HCT116 (cell line): Measurements from ENCODE around the gene PKHD1. TPM values are rescaled to one million over a fixed set of nuclear protein-coding genes. Genes with fewer than 3 reads are reported as not detected.

Experiments
- ATAC-seq: fragments of 200-7000 bp; cut with Tn5 transposase; 2 replicates; pipeline ENCODE4 v1.9.1; 2020; ENCODE audit warnings: mild to moderate bottlenecking, moderate library complexity
- BruUV-seq: library from RNA; stranded (reverse); fragments of 400-500 nt; replicated peaks from 2 replicates; lab custom pipeline; 2021; lab: Mats Ljungman, UMichigan
- CTCF ChIA-PET: fragments of 300-600 bp; sonication (Branson Sonifier 250); formaldehyde crosslinking; loops from one replicate; lab custom pipeline; 2021; ENCODE audit warnings: antibody characterized with exemption; lab: Charles Lee
- POLR2A ChIA-PET: fragments of 300-600, 350-600 bp; sonication (Branson Sonifier 250); formaldehyde crosslinking; loops from one replicate; lab custom pipeline; 2021; ENCODE audit warnings: antibody characterized with exemption; lab: Charles Lee
- RAD21 ChIA-PET, 2 experiments: fragments of 300-600 bp; sonication (Branson Sonifier 250); formaldehyde crosslinking; loops; one replicate each; lab custom pipeline; 2023; ENCODE audit warnings: low total read pairs in 2 of 2; ENCODE audit not compliant: uncharacterized antibody in 2 of 2, unreplicated experiment in 2 of 2, low non-redundant PET in 1 of 2; lab: Charles Lee
- DNase-seq: peaks from one replicate; pipeline ENCODE4 v3.0.0-alpha.2; 2010; ENCODE audit warnings: low read depth, low spot score
- H2AFZ ChIP-seq: fragments of 200-600 bp; shearing (Covaris generic), sonication (generic); 2 replicates; pipeline ENCODE4 v1.6.1; 2017; ENCODE audit warnings: low read depth, mixed run types, mixed read lengths, antibody characterized with exemption, low read length; ENCODE audit not compliant: poor library complexity, severe bottlenecking
- H3K27ac ChIP-seq: 2 replicates; pipeline ENCODE4 v1.5.1; 2012; ENCODE audit warnings: low read depth, low read length
- H3K27me3 ChIP-seq: fragments of 200-600 bp; sonication (generic); 2 replicates; pipeline ENCODE4 v1.6.1; 2016; ENCODE audit warnings: mixed run types, low read length, mixed read lengths; ENCODE audit not compliant: insufficient read depth
- H3K36me3 ChIP-seq, 2 experiments: fragments of 200-500 bp in 1 of 2; fragments of 200-600 bp in 1 of 2; sonication (Bioruptor generic) in 1 of 2; sonication (generic) in 1 of 2; 2 replicates each; pipeline versions ENCODE4 v1.5.1 to v1.6.1; 2014 to 2016; ENCODE audit warnings: low read length in 2 of 2, inconsistent platforms in 1 of 2, mixed read lengths in 1 of 2, mixed run types in 1 of 2; ENCODE audit not compliant: insufficient read depth in 2 of 2, control insufficient read depth in 1 of 2
- H3K4me1 ChIP-seq, 2 experiments: fragments of 200-600 bp in 1 of 2; sonication (generic) in 1 of 2; 2 replicates each; pipeline versions ENCODE4 v1.5.1 to v1.6.1; 2012 to 2017; ENCODE audit warnings: low read length in 2 of 2, inconsistent platforms in 1 of 2, mild to moderate bottlenecking in 1 of 2, mixed read lengths in 1 of 2, mixed run types in 1 of 2, moderate library complexity in 1 of 2; ENCODE audit not compliant: insufficient read depth in 2 of 2, control insufficient read depth in 1 of 2
- H3K4me2 ChIP-seq: fragments of 200-600 bp; sonication (generic); 2 replicates; pipeline ENCODE4 v1.6.1; 2017; ENCODE audit warnings: mixed run types, low read length, mixed read lengths
- H3K4me3 ChIP-seq, 2 experiments: fragments of 200-600 bp in 1 of 2; sonication (generic) in 1 of 2; replicated peaks in 1 of 2; 2 replicates each; pipeline ENCODE4 v1.5.1; 2011 to 2016; ENCODE audit warnings: low read length in 2 of 2, control low read depth in 1 of 2, low read depth in 1 of 2, mild to moderate bottlenecking in 1 of 2, mixed read lengths in 1 of 2, mixed run types in 1 of 2
- H3K79me2 ChIP-seq: fragments of 200-600 bp; sonication (generic); 2 replicates; pipeline ENCODE4 v1.6.1; 2017; ENCODE audit warnings: mild to moderate bottlenecking, mixed run types, low read length, moderate library complexity, mixed read lengths; ENCODE audit not compliant: insufficient read depth
- H3K9ac ChIP-seq: fragments of 200-600 bp; sonication (generic); 2 replicates; pipeline ENCODE4 v1.6.1; 2016; ENCODE audit warnings: low read length, mixed read lengths
- H3K9me2 ChIP-seq: fragments of 200-600 bp; sonication (generic), shearing (Covaris generic); 2 replicates; pipeline ENCODE4 v1.6.1; 2017; ENCODE audit warnings: mixed run types, mild to moderate bottlenecking, moderate library complexity; ENCODE audit not compliant: insufficient read depth
- H3K9me3 ChIP-seq, 2 experiments: fragments of 200-500 bp in 1 of 2; fragments of 200-600 bp in 1 of 2; sonication (Bioruptor generic) in 1 of 2; sonication (generic) in 1 of 2; 2 replicates each; pipeline ENCODE4 v1.6.1; 2014 to 2017; ENCODE audit warnings: low read length in 2 of 2, mixed read lengths in 2 of 2, inconsistent platforms in 1 of 2, low read depth in 1 of 2, mild to moderate bottlenecking in 1 of 2, mixed run types in 1 of 2, moderate library complexity in 1 of 2; ENCODE audit not compliant: control insufficient read depth in 1 of 2, insufficient read depth in 1 of 2
- H4K20me1 ChIP-seq: fragments of 200-600 bp; sonication (generic), shearing (Covaris generic); 2 replicates; pipeline ENCODE4 v1.6.1; 2017; ENCODE audit warnings: mixed run types, mild to moderate bottlenecking, moderate library complexity; ENCODE audit not compliant: insufficient read depth
- CBX3 ChIP-seq: IDR thresholded peaks from 2 replicates; pipeline ENCODE4 v1.6.1; 2012; ENCODE audit warnings: low read depth
- CEBPB ChIP-seq: IDR thresholded peaks from 2 replicates; pipeline ENCODE4 v1.6.1; 2012; ENCODE audit warnings: low read depth
- EGR1 ChIP-seq: IDR thresholded peaks from 2 replicates; pipeline ENCODE4 v1.6.1; 2012; ENCODE audit warnings: low read depth
- ELF1 ChIP-seq: IDR thresholded peaks from 2 replicates; pipeline ENCODE4 v1.6.1; 2012; ENCODE audit warnings: low read depth, borderline replicate concordance
- EZH2phosphoT487 ChIP-seq: fragments of 200-600 bp; IDR thresholded peaks from 2 replicates; pipeline ENCODE4 v1.6.1; 2018; ENCODE audit warnings: antibody characterized with exemption, borderline replicate concordance
- FOSL1 ChIP-seq: IDR thresholded peaks from 2 replicates; pipeline ENCODE4 v1.6.1; 2012; ENCODE audit warnings: low read depth
- JUND ChIP-seq: IDR thresholded peaks from 2 replicates; pipeline ENCODE4 v1.6.1; 2012
- POLR2AphosphoS5 ChIP-seq: IDR thresholded peaks from 2 replicates; pipeline ENCODE4 v1.6.1; 2011; ENCODE audit warnings: mild to moderate bottlenecking, low read depth, low read length, moderate library complexity
- SP1 ChIP-seq: IDR thresholded peaks from 2 replicates; pipeline ENCODE4 v1.6.1; 2012; ENCODE audit warnings: low read depth
- SRF ChIP-seq: IDR thresholded peaks from 2 replicates; pipeline ENCODE4 v1.6.1; 2012; ENCODE audit warnings: low read depth
- TCF7L2 ChIP-seq: IDR thresholded peaks from 2 replicates; pipeline ENCODE4 v1.7.0; 2011; ENCODE audit warnings: borderline replicate concordance, inconsistent platforms; ENCODE audit not compliant: insufficient read depth, insufficient read length; ENCODE audit errors: extremely low read depth
- ZFX ChIP-seq: fragments of 450-650 bp; IDR thresholded peaks from 2 replicates; pipeline ENCODE4 v1.6.1; 2017
- ZNF274 ChIP-seq: fragments of 200-500 bp; sonication (Bioruptor generic); IDR thresholded peaks from 2 replicates; pipeline ENCODE4 v1.6.1; 2014; ENCODE audit warnings: mild to moderate bottlenecking, low read depth, low read length, inconsistent platforms
- intact Hi-C: fragments of 100-400 bp; cut with micrococcal nuclease; formaldehyde crosslinking; loops from 2 replicates; pipeline ENCODE4 v1.10.0; 2022
- total RNA-seq: library from RNA; stranded (reverse); gene quantifications from one replicate; pipeline ENCODE4 v1.2.1, GENCODE V29; 2021; ENCODE audit not compliant: unreplicated experiment
- TF ChIP-seq, protein P1 (sequence below): IDR thresholded peaks from 2 replicates; pipeline ENCODE4 v1.6.1; 2012; ENCODE audit warnings: low read depth

PKHD1 gene
- total RNA-seq, 1 experiment from 2014 or later: not detected

GRCh38 chr6:51620971-51621370 lies 466.4 kb downstream of the PKHD1 start:
- Histone ChIP-seq H3K4me2 (no peak overlapping the region), H3K36me3 (no peaks in the 10 kb centered on the region), H4K20me1 (no peaks in the 10 kb centered on the region), H3K4me1 (no peaks in the 10 kb centered on the region), H3K79me2 (no peaks in the 10 kb centered on the region), H3K9me2 (no peaks in the 10 kb centered on the region), H2AFZ (no peak overlapping the region), H3K9me3 (peaks cover 0 to 6% of the 10 kb centered on the region in 2 experiments; a peak in 2 of 4 replicates), H3K27ac (no peak overlapping the region), H3K9ac (no peak overlapping the region), H3K27me3 (no peaks in the 10 kb centered on the region), H3K4me3 (no peak overlapping the region)
- DNase-seq (no peak), ATAC-seq (no peak)
- POLR2A ChIA-PET: no interaction called here
- TF ChIP-seq ZNF274 (no peak), EZH2phosphoT487 (no peak), ELF1 (no peak), TCF7L2 (no peak), SP1 (no peak), JUND (no peak), CBX3 (no peak), CEBPB (no peak), ZFX (no peak), POLR2AphosphoS5 (no peak), FOSL1 (no peak), EGR1 (no peak), SRF (no peak)
- TF ChIP-seq, protein P1, sequence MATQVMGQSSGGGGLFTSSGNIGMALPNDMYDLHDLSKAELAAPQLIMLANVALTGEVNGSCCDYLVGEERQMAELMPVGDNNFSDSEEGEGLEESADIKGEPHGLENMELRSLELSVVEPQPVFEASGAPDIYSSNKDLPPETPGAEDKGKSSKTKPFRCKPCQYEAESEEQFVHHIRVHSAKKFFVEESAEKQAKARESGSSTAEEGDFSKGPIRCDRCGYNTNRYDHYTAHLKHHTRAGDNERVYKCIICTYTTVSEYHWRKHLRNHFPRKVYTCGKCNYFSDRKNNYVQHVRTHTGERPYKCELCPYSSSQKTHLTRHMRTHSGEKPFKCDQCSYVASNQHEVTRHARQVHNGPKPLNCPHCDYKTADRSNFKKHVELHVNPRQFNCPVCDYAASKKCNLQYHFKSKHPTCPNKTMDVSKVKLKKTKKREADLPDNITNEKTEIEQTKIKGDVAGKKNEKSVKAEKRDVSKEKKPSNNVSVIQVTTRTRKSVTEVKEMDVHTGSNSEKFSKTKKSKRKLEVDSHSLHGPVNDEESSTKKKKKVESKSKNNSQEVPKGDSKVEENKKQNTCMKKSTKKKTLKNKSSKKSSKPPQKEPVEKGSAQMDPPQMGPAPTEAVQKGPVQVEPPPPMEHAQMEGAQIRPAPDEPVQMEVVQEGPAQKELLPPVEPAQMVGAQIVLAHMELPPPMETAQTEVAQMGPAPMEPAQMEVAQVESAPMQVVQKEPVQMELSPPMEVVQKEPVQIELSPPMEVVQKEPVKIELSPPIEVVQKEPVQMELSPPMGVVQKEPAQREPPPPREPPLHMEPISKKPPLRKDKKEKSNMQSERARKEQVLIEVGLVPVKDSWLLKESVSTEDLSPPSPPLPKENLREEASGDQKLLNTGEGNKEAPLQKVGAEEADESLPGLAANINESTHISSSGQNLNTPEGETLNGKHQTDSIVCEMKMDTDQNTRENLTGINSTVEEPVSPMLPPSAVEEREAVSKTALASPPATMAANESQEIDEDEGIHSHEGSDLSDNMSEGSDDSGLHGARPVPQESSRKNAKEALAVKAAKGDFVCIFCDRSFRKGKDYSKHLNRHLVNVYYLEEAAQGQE: no peak
- intact Hi-C loops: no loop called here
- RAD21 ChIA-PET: no interaction called here
- no TSS peak for BruUV-seq
- CTCF ChIA-PET: no interaction called here
